GM23248 (cell line): ENCODE results near the gene GRHPR. TPM values are rescaled to one million over a fixed set of nuclear protein-coding genes. Genes with fewer than 3 reads are reported as not detected.

Experiments
- DNase-seq: peaks from one replicate; pipeline ENCODE4 v3.0.0-alpha.2; 2015
- H2AFZ ChIP-seq: fragments of 200-600 bp; sonication (generic); 2 replicates; pipeline ENCODE4 v1.6.1; 2016; ENCODE audit warnings: antibody characterized with exemption
- H3F3A ChIP-seq: fragments of 200-600 bp; sonication (generic); 2 replicates; pipeline ENCODE4 v1.6.1; 2016; ENCODE audit warnings: mild to moderate bottlenecking, antibody characterized with exemption, mixed run types; ENCODE audit not compliant: insufficient read depth
- H3K27ac ChIP-seq: fragments of 200-600 bp; sonication (generic); 2 replicates; pipeline ENCODE4 v1.5.1; 2016; ENCODE audit warnings: mild to moderate bottlenecking
- H3K27me3 ChIP-seq: fragments of 200-600 bp; sonication (generic); replicated peaks from 2 replicates; pipeline ENCODE4 v1.6.1; 2016; ENCODE audit warnings: mild to moderate bottlenecking; ENCODE audit not compliant: insufficient read depth
- H3K36me3 ChIP-seq: fragments of 200-600 bp; sonication (generic); 2 replicates; pipeline ENCODE4 v1.6.1; 2016; ENCODE audit warnings: low read depth, mild to moderate bottlenecking
- H3K4me1 ChIP-seq: fragments of 200-600 bp; sonication (generic); 2 replicates; pipeline ENCODE4 v1.6.1; 2016; ENCODE audit warnings: mild to moderate bottlenecking; ENCODE audit not compliant: insufficient read depth
- H3K4me2 ChIP-seq: fragments of 200-600 bp; sonication (generic); one replicate; pipeline ENCODE4 v1.6.1; 2016; ENCODE audit warnings: mild to moderate bottlenecking; ENCODE audit not compliant: unreplicated experiment
- H3K4me3 ChIP-seq: fragments of 200-600 bp; sonication (generic); 2 replicates; pipeline ENCODE4 v1.5.1; 2016; ENCODE audit warnings: mild to moderate bottlenecking
- H3K79me2 ChIP-seq: fragments of 200-600 bp; sonication (generic); 2 replicates; pipeline ENCODE4 v1.6.1; 2016; ENCODE audit warnings: mild to moderate bottlenecking; ENCODE audit not compliant: insufficient read depth
- H3K9ac ChIP-seq: fragments of 200-600 bp; sonication (generic); 2 replicates; pipeline ENCODE4 v1.6.1; 2016; ENCODE audit warnings: mild to moderate bottlenecking
- H3K9me2 ChIP-seq: fragments of 200-600 bp; sonication (generic); 2 replicates; pipeline ENCODE4 v1.6.1; 2016; ENCODE audit warnings: mixed run types, mild to moderate bottlenecking, moderate library complexity; ENCODE audit not compliant: insufficient read depth
- H3K9me3 ChIP-seq: fragments of 200-600 bp; sonication (generic); one replicate; pipeline ENCODE4 v1.6.1; 2017; ENCODE audit warnings: low read depth
- H4K20me1 ChIP-seq: fragments of 200-600 bp; sonication (generic); 2 replicates; pipeline ENCODE4 v1.6.0; 2016; ENCODE audit not compliant: insufficient read depth
- EZH2 ChIP-seq: fragments of 200-600 bp; sonication (generic); IDR thresholded peaks from 2 replicates; pipeline ENCODE4 v1.6.1; 2018; ENCODE audit warnings: antibody characterized with exemption, mild to moderate bottlenecking; ENCODE audit not compliant: insufficient read depth, poor library complexity, severe bottlenecking
- EZH2phosphoT487 ChIP-seq: fragments of 200-600 bp; sonication (generic); IDR thresholded peaks from 2 replicates; pipeline ENCODE4 v1.6.1; 2018; ENCODE audit warnings: antibody characterized with exemption, moderate library complexity, mild to moderate bottlenecking, low read depth; ENCODE audit not compliant: insufficient read depth
- WGBS, 2 experiments: methylation state at CpG; one replicate each; pipeline ENCODE4 v1.1.6; 2015 to 2017; ENCODE audit warnings: low lambda C conversion rate in 2 of 2, low coverage in 1 of 2; ENCODE audit errors: missing lambda C conversion rate in 2 of 2; 5-methylcytosine and 5-hydroxymethylcytosine counted together
- in situ Hi-C: fragments of 300-500 bp; cut with MboI; formaldehyde crosslinking; loops from 2 replicates; pipeline ENCODE4 v1.15.0; 2020
- polyA plus RNA-seq: library from polyadenylated mRNA; unstranded; fragments of >200 nt; fragmentation: Nextera tagmentation; extraction: Ambion mirVana; gene quantifications from 2 replicates; pipeline ENCODE4 v1.2.1, GENCODE V29; 2016
- total RNA-seq: library from RNA; depleted of rRNA; stranded (reverse); fragments of >200 nt; shearing (Covaris generic); gene quantifications from 2 replicates; pipeline ENCODE4 v1.2.3, GENCODE V29; 2014; rRNA removed

The GRHPR gene
- total and polyA plus RNA-seq, 2 experiments from 2014 or later: 124 to 146 TPM

DNA sequence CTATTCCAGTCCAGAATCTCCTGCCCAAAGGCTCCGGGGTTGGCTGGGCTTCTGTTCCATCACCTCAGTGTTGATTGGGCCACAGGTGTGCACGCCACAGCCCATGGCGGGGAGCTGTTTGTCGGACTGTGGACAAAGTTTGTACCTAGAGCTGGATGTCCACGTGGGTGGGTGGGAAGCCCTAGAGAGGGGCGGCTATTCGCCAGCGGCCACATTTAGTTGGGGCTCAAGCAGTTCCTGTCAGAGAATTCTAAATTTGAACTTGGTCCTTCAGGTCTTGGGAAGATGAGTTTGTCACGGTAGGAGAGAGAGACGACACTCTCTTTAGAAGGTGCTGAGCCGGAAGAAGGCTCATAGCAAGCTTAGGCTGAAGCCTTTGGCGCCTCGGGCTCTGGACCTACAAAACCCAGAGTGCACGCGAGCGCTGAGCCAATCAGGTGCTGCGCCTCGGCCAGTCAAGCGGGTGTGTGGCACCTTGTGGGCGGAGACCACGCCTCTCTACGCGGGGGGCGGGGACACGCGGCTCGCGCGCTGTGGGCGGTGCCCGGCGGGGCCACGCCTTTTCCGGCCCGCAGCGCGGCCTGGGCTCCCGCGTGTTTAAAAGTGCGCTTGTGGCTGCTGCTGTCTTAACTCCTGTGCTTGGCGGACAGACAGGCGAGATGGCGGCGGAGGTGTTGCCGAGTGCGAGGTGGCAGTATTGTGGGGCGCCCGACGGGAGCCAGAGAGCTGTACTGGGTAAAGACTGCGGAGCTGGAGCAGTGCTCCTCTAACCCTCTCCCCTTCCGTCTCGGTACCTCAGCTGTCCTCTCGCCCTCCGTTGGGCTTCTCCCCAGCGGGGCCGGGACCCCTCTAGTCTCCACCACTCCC, 63.1 kb downstream of the GRHPR start, which contains the start of gene POLR1E:
TSS of gene POLR1E (plus strand) at position 560 of the 867 bp plus-strand sequence. CDS start at position 660, 100 bp downstream.
- H3K4me3 ChIP-seq: peak within 1 kb of the TSS; percentile 86
- in situ Hi-C loops: loop anchor here (25.0 kb wide), 1 partner anchor 902 kb away; the partner anchor contains the start of gene ALDH1B1
- H3K4me2 ChIP-seq: peak within 1 kb of the TSS; percentile 92
- H4K20me1 ChIP-seq: no peaks in the 10 kb centered on the region
- peaks cover 28% of the 10 kb centered on the region for H3K79me2 ChIP-seq
- H3K9me3 ChIP-seq: no peaks in the 10 kb centered on the region
- H3F3A ChIP-seq: peaks cover 24% of the 10 kb centered on the region
- H3K36me3 ChIP-seq: peaks cover 13% of the 10 kb centered on the region
- no peaks in the 10 kb centered on the region for H3K27me3 ChIP-seq
- no peak for TF ChIP-seq EZH2
- no peak for TF ChIP-seq EZH2phosphoT487
- no peaks in the 10 kb centered on the region for H3K9me2 ChIP-seq
- WGBS, 2 experiments: 5 to 8% methylated on average over 31 to 52 of the region's 56 CpGs
- peak; percentile 98 for DNase-seq
- H2AFZ ChIP-seq: peak within 1 kb of the TSS; percentile 89
- peak within 1 kb of the TSS; percentile 95 for H3K27ac ChIP-seq
- H3K9ac ChIP-seq: peak within 1 kb of the TSS; percentile 90
- peaks cover 23% of the 10 kb centered on the region for H3K4me1 ChIP-seq

GRCh38 chr9:37486256-37486615, 63.7 kb downstream of the GRHPR start:
- Histone ChIP-seq H2AFZ (peak overlapping the region; percentile 89), H3K4me2 (peak overlapping the region; percentile 92), H3K4me1 (peaks cover 23% of the 10 kb centered on the region), H3K36me3 (peaks cover 16% of the 10 kb centered on the region), H3K4me3 (peak overlapping the region; percentile 86), H3K9me3 (no peaks in the 10 kb centered on the region), H3K27ac (peak overlapping the region; percentile 95), H3K9ac (peak overlapping the region; percentile 90), H3K79me2 (peaks cover 34% of the 10 kb centered on the region), H3K27me3 (no peaks in the 10 kb centered on the region), H3F3A (peaks cover 24% of the 10 kb centered on the region), H4K20me1 (no peaks in the 10 kb centered on the region), H3K9me2 (no peaks in the 10 kb centered on the region)
- WGBS, 2 experiments: 0% methylated on average over 6 to 7 of the region's 7 CpGs
- in situ Hi-C loops: loop anchor here (25.0 kb wide), 1 partner anchor 901 kb away; the partner anchor contains the start of gene ALDH1B1
- DNase-seq: no peak
- no peak for TF ChIP-seq EZH2

Other genes with a start within 250 kb of the GRHPR start
- 8.3 and 8.7 TPM in 2 replicates for gene ZBTB5, start 42.8 kb downstream of the GRHPR start, total RNA-seq
- gene ZBTB5, start 42.8 kb downstream of the GRHPR start, polyA plus RNA-seq: 1.8 and 1.9 TPM in 2 replicates
- 27.5 and 27.8 TPM in 2 replicates for gene POLR1E, start 63.3 kb downstream of the GRHPR start, total RNA-seq
- gene POLR1E, start 63.3 kb downstream of the GRHPR start, polyA plus RNA-seq: 16.5 and 16.9 TPM in 2 replicates
- 2.9 and 9.9 TPM in 2 replicates for gene FBXO10, start 153.7 kb downstream of the GRHPR start, total RNA-seq
- gene FBXO10, start 153.7 kb downstream of the GRHPR start, polyA plus RNA-seq: 4.4 and 4.5 TPM in 2 replicates
- 122 and 130 TPM in 2 replicates for gene TOMM5, start 169.9 kb downstream of the GRHPR start, total RNA-seq
- gene TOMM5, start 169.9 kb downstream of the GRHPR start, polyA plus RNA-seq: 282 and 288 TPM in 2 replicates
- not detected in 2 replicates for gene FRMPD1, start 228.3 kb downstream of the GRHPR start, total RNA-seq
- gene FRMPD1, start 228.3 kb downstream of the GRHPR start, polyA plus RNA-seq: not detected in 2 replicates